ENCODE results near the gene GRID2IP.
"Not testable (repeated sequence)": the region's sequence is repeated elsewhere in the genome, so short reads cannot be mapped to it uniquely, and the experiment has no call there.

GRID2IP gene

DNA sequence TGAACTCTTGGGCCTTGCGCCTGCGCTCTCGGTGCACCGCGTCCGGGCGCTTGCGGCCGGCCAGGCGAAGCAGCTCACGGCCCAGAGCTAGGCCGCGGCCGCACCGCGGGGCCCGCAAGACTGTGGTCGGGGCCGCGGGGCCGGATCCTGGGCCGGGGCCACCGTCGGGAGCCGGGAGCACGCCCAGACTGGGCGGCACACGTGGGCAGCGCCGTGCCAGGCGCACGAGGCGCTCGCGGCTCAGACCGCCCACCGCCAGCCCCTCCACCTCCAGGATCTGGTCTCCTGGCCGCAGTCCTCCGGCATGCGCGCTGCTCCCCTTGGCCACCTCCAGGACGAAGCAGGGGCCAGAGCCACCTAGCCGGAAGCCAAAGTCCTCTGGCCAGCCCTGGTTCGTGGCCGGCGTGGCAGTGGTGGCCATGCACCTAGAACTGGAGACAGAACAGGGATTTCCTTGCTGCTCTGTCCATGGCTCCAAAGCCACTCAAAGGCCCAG lies at the start of gene GRID2IP:
Gene GRID2IP, minus strand, starts transcription at position 446 of the 496 bp plus-strand sequence. Its CDS starts 25 bp downstream, at position 421.
- H3K9me3 ChIP-seq (ENCODE audit: control insufficient read depth, insufficient read depth, low read length): no peaks in the 10 kb centered on the region
- no peaks in the 10 kb centered on the region for H3K27me3 ChIP-seq (ENCODE audit: control insufficient read depth, insufficient read depth, low read length)
- no peak within 1 kb of the TSS for H3K4me3 ChIP-seq (ENCODE audit: low read depth, low read length)
- H3K9ac ChIP-seq (ENCODE audit: low read depth, low read length): no peak within 1 kb of the TSS
- H3K4me1 ChIP-seq (ENCODE audit: control insufficient read depth, insufficient read depth, low read length): no peaks in the 10 kb centered on the region
- H3K36me3 ChIP-seq (ENCODE audit: control insufficient read depth, insufficient read depth, low read length): no peaks in the 10 kb centered on the region

DNA sequence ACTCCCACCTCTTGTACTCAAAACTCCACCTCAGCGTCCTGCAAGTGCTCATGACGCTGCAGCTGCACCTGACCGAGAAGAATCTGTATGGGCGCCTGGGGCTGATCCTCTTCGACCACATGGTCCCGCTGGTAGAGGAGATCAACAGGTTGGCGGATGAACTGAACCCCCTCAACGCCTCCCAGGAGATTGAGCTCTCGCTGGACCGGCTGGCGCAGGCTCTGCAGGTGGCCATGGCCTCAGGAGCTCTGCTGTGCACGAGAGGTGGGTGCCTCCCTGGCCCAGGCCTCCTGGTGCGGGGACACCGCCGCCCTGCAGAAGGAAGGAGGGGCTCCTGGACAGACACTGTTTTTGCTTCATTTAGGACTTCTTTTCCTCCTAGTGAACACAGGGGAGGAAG lies 48.8 kb upstream of the GRID2IP start:
- Histone ChIP-seq H3K4me3 (ENCODE audit: low read depth, low read length) (no peak overlapping the region), H3K4me1 (ENCODE audit: control insufficient read depth, insufficient read depth, low read length) (no peaks in the 10 kb centered on the region), H3K9me3 (ENCODE audit: control insufficient read depth, insufficient read depth, low read length) (no peaks in the 10 kb centered on the region), H3K27me3 (ENCODE audit: control insufficient read depth, insufficient read depth, low read length) (no peaks in the 10 kb centered on the region), H3K36me3 (ENCODE audit: control insufficient read depth, insufficient read depth, low read length) (peaks cover 22% of the 10 kb centered on the region), H3K9ac (ENCODE audit: low read depth, low read length) (no peak overlapping the region)

DNA sequence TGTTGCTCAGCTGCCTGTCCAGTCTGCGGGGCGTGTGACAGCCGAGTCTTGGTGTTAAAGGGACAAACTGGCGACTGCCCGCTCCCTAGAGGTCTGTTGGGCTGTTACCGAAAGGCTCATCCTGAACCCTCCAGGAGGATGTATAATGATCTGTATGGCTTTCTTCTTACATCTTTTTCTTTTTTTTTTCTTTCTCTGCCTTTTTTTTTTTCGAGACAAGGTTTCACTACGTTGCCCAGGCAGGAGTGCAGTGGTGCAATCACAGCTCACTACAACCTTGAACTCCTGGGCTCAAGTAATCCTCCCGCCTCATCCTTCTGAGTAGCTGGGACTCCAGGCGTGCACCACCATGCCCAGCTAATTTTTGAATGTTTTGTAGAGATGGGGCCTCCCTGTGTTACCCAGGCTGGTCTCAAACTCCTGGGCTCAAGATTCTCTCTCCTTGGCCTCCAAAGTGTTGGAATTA lies 39.4 kb upstream of the GRID2IP start:
- no peaks in the 10 kb centered on the region for H3K4me1 ChIP-seq (ENCODE audit: control insufficient read depth, insufficient read depth, low read length)
- peak overlapping the region; percentile 91 for H3K9ac ChIP-seq (ENCODE audit: low read depth, low read length)
- H3K4me3 ChIP-seq (ENCODE audit: low read depth, low read length): peak overlapping the region; percentile 79
- no peaks in the 10 kb centered on the region for H3K27me3 ChIP-seq (ENCODE audit: control insufficient read depth, insufficient read depth, low read length)
- no peaks in the 10 kb centered on the region for H3K9me3 ChIP-seq (ENCODE audit: control insufficient read depth, insufficient read depth, low read length)
- peaks cover 28% of the 10 kb centered on the region for H3K36me3 ChIP-seq (ENCODE audit: control insufficient read depth, insufficient read depth, low read length)

DNA sequence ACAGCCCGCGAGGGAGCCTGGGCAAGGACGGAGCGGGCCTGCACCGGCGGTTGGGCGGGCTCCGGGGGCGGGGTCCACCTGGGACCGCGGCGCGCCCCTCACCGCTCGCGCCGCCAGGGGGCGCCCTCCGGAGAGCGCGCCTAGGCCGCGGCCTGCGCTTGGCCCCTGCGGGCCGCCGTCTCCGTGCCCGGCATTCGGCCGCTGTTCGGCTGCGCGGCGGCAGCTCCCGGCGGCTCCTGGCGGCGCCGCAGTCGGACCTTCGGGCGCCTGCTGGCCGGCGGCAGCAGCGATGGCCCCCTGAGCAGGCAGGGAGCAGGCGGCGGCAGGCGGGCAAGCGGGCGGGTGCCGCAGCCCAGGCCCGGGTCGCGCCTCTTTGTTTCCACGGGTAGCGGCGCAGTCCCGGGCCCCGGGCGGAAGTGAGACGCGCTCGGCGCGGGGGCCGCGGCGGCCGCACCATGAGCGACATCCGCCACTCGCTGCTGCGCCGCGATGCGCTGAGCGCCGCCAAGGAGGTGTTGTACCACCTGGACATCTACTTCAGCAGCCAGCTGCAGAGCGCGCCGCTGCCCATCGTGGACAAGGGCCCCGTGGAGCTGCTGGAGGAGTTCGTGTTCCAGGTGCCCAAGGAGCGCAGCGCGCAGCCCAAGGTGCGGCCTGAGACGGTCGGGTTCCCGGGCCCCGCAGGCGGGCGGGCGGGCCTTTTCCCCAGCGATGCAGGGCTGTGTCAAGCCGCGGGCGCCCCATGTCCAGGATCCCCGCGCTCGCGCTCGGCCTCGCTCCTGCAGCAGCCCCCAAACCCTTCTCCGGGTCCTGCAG lies 38.8 kb upstream of the GRID2IP start, which contains the start of gene INTS15:
Gene INTS15, plus strand, starts transcription at position 193 of the 816 bp plus-strand sequence. Its CDS starts 263 bp downstream, at position 456.
- peaks cover 27% of the 10 kb centered on the region for H3K36me3 ChIP-seq (ENCODE audit: control insufficient read depth, insufficient read depth, low read length)

DNA sequence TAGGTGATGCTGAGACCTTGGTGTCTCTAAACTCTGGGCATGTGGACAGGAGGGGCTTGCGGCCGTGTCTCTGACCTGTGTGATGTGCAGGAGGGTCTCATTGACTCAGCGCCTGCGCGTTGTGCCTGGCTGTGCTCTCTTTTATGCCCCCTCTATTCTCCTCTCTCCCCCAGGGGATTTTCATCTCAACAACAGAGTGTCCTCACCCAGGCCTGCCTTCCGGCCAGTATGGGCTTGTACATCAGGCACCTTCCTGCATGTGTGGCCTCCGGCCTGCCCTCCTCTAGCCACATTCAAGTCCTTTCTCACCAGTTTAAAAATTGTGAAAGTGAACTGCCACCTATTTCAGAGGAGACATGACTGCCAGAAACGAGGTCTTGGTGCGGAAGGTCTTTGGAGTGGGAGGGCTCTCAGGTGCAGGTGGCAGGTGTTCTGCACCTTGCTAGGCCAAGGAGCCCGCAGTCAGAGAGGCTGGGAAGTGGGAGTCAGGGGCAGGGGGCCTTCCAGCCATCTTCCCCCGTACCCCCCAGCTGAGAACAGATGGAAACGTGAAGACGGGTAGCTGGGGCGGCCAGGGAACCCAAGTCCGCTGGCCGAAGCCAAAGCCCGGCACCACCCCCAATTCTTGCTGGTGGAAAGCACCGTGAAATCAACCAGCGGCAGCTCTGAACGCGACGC lies 38.0 kb upstream of the GRID2IP start:
- peak overlapping the region; percentile 60 for H3K9ac ChIP-seq (ENCODE audit: low read depth, low read length)
- peaks cover 26% of the 10 kb centered on the region for H3K36me3 ChIP-seq (ENCODE audit: control insufficient read depth, insufficient read depth, low read length)
- H3K4me3 ChIP-seq (ENCODE audit: low read depth, low read length): peak overlapping the region; percentile 43

More for the DNA sequence above, 38.8 kb upstream of the GRID2IP start, which contains the start of gene INTS15:
- peak within 1 kb of the TSS; percentile 91 for H3K9ac ChIP-seq (ENCODE audit: low read depth, low read length)
- H3K4me3 ChIP-seq (ENCODE audit: low read depth, low read length): peak within 1 kb of the TSS; percentile 79
- no peaks in the 10 kb centered on the region for H3K4me1 ChIP-seq (ENCODE audit: control insufficient read depth, insufficient read depth, low read length)
- H3K27me3 ChIP-seq (ENCODE audit: control insufficient read depth, insufficient read depth, low read length): no peaks in the 10 kb centered on the region
- H3K9me3 ChIP-seq (ENCODE audit: control insufficient read depth, insufficient read depth, low read length): no peaks in the 10 kb centered on the region

DNA sequence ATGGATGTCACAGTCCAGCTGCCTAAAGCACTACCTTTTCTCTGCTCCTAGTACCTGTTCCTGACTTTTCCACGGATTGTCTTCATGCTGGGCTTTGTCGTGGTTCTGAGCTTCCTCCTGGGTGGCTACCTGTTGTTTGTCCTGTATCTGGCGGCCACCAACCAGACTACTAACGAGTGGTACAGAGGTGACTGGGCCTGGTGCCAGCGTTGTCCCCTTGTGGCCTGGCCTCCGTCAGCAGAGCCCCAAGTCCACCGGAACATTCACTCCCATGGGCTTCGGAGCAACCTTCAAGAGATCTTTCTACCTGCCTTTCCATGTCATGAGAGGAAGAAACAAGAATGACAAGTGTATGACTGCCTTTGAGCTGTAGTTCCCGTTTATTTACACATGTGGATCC lies 37.3 kb upstream of the GRID2IP start:
- Histone ChIP-seq H3K4me3 (ENCODE audit: low read depth, low read length) (no peak overlapping the region), H3K4me1 (ENCODE audit: control insufficient read depth, insufficient read depth, low read length) (no peaks in the 10 kb centered on the region), H3K27me3 (ENCODE audit: control insufficient read depth, insufficient read depth, low read length) (no peaks in the 10 kb centered on the region), H3K36me3 (ENCODE audit: control insufficient read depth, insufficient read depth, low read length) (peaks cover 23% of the 10 kb centered on the region), H3K9ac (ENCODE audit: low read depth, low read length) (no peak overlapping the region), H3K9me3 (ENCODE audit: control insufficient read depth, insufficient read depth, low read length) (no peaks in the 10 kb centered on the region)

More for the DNA sequence above, 38.0 kb upstream of the GRID2IP start:
- Histone ChIP-seq H3K4me1 (ENCODE audit: control insufficient read depth, insufficient read depth, low read length) (no peaks in the 10 kb centered on the region), H3K27me3 (ENCODE audit: control insufficient read depth, insufficient read depth, low read length) (no peaks in the 10 kb centered on the region), H3K9me3 (ENCODE audit: control insufficient read depth, insufficient read depth, low read length) (no peaks in the 10 kb centered on the region)

DNA sequence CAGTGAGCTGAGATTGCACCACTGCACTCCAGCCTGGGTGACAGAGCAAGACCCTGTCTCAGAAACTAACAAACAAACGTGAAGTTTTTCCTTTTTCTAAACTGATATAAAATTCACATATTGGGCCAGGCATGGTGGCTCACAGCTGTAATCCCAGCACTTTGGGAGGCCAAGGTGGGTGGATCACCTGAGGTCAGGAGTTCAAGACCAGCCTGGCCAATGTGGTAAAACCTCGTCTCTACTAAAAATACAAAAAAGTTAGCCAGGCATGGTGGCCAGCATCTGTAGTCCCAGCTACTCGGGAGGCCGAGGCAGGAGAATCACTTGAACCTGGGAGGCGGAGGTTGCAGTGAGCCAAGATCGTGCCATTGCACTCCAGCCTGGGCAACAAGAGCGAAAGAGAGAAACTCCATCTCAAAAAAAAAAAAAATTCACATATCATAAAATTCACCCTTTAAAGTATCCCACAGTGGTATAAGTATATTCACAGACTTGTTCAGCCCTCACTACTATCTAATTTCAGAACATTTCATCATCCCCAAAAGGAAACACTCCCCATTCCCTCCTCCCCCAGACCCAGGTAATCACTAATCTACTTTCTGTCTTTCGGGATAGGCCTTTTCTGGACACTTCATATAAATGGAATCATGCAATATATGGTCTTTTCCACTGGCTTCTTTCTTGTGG lies 34.6 kb upstream of the GRID2IP start:
- not testable (repeated sequence) for H3K4me3 ChIP-seq (ENCODE audit: low read depth, low read length); H3K9ac ChIP-seq (ENCODE audit: low read depth, low read length); H3K9me3 ChIP-seq (ENCODE audit: control insufficient read depth, insufficient read depth, low read length); H3K27me3 ChIP-seq (ENCODE audit: control insufficient read depth, insufficient read depth, low read length); H3K4me1 ChIP-seq (ENCODE audit: control insufficient read depth, insufficient read depth, low read length)
- H3K36me3 ChIP-seq (ENCODE audit: control insufficient read depth, insufficient read depth, low read length): peaks cover 33% of the 10 kb centered on the region

DNA sequence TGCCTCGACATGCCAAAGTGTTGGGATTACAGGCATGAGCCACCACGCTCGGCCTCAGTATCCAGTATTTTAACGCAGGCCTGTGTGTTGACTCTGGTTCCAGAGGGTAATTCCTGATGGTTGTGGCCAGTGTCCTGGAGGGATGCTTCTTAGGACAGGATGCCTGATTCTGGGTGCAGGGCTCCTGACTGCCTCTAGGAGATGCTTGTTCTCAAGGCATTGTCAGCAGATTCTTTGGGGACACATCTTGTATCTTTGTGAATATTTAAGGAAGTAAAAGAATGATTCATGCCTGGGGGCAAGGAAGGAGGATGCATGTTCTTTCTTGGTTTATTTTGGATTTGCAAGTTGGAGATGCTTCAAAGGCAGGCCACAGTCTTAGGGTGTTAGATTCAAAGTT lies 28.2 kb upstream of the GRID2IP start:
- Histone ChIP-seq H3K9ac (ENCODE audit: low read depth, low read length) (no peak overlapping the region), H3K4me1 (ENCODE audit: control insufficient read depth, insufficient read depth, low read length) (peaks cover 3% of the 10 kb centered on the region), H3K36me3 (ENCODE audit: control insufficient read depth, insufficient read depth, low read length) (peaks cover 17% of the 10 kb centered on the region), H3K9me3 (ENCODE audit: control insufficient read depth, insufficient read depth, low read length) (no peaks in the 10 kb centered on the region), H3K4me3 (ENCODE audit: low read depth, low read length) (no peak overlapping the region), H3K27me3 (ENCODE audit: control insufficient read depth, insufficient read depth, low read length) (no peaks in the 10 kb centered on the region)

DNA sequence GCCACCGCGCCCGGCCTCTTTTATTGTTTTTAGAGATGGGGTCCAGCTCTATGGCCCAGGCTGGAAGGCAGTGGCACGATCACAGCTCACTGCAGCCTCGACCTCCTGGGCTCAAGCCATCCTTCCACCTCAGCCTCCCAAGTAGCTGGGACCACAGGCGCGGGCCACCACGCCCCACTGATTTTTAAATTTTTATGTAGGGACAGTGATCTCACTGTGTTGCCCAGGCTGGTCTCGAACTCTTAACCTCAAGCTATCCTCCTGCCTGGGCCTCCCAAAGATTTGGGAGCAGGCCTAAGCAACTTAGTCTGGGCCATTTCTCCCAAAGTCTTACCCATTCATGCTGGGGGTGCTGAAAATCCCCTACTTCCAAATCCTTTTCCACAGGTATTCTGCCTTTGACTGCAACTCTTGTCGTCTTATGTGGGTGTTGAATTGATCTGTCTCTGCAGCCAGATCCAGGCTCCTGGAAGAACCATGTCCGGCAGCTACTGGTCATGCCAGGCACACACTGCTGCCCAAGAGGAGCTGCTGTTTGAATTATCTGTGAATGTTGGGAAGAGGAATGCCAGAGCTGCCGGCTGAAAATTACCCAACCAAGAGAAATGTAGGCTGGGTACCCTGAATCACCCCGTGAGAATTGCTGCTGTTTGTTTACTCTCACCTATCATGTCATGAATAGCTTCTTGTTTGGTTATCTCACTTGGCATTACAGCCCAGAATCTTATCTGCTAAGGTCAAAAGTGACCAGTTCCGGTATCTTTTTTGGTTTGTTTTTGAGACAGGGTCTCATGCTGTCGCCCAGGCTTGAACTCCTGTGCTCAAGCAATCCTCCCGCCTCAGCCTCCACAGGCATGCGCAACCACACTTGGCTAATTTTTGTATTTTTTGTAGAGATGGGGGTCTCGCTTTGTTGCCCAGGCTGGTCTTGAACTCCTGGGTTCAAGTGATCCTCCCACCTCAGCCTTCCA lies 27.1 kb upstream of the GRID2IP start:
- Histone ChIP-seq H3K9me3 (ENCODE audit: control insufficient read depth, insufficient read depth, low read length) (no peaks in the 10 kb centered on the region), H3K27me3 (ENCODE audit: control insufficient read depth, insufficient read depth, low read length) (no peaks in the 10 kb centered on the region), H3K4me1 (ENCODE audit: control insufficient read depth, insufficient read depth, low read length) (peaks cover 3% of the 10 kb centered on the region), H3K36me3 (ENCODE audit: control insufficient read depth, insufficient read depth, low read length) (peaks cover 16% of the 10 kb centered on the region), H3K9ac (ENCODE audit: low read depth, low read length) (no peak overlapping the region), H3K4me3 (ENCODE audit: low read depth, low read length) (peak overlapping the region; percentile 66)

DNA sequence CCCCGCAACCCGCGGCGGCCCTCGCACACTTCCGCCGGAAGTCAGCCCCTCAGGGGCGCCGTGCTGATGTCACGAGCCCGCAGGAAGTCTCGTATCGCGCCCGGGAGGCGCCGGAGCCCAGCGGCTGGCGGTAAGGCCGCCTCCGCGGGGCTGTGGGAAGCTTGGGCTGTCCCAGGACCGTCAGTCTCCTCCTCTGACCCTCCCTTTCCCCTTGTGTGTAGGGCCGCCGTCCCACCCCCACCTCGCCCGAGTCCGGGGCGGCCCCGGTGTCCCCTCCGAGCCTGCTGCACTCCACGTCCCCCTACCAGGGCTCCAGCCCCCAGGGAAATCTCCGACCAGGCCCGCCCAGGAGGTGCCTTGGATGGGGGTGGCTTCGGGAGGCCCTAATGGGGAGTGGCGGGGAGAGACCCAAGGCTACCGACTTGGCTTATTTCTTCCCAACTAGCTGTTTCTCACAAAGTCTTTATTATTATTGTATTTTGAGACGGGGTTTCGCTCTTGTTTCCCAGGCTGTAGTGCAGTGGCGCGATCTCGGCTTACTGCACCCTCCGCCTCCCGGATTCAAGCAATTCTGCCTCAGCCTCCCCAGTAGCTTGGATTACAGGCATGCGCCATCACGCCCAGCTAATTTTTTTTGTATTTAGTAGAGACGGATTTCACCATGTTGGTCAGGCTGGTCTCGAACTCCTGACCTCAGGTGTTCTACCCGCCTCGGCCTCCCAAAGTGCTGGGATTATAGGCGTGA lies 26.3 kb upstream of the GRID2IP start, which contains the start of gene ZDHHC4:
Gene ZDHHC4, plus strand, starts transcription at position 86 of the 745 bp plus-strand sequence. CDS start 3,108 bp downstream, outside the sequence.
- no peaks in the 10 kb centered on the region for H3K9me3 ChIP-seq (ENCODE audit: control insufficient read depth, insufficient read depth, low read length)
- H3K27me3 ChIP-seq (ENCODE audit: control insufficient read depth, insufficient read depth, low read length): no peaks in the 10 kb centered on the region
- peak within 1 kb of the TSS; percentile 93 for H3K9ac ChIP-seq (ENCODE audit: low read depth, low read length)
- peak within 1 kb of the TSS; percentile 66 for H3K4me3 ChIP-seq (ENCODE audit: low read depth, low read length)
- peaks cover 11% of the 10 kb centered on the region for H3K36me3 ChIP-seq (ENCODE audit: control insufficient read depth, insufficient read depth, low read length)
- H3K4me1 ChIP-seq (ENCODE audit: control insufficient read depth, insufficient read depth, low read length): peaks cover 3% of the 10 kb centered on the region

All from iPS-15b (cell line).